ENCODE data around the gene ETF1.

GRCh38 chr5:138470322-138471051 is 72.5 kb downstream of the ETF1 start:
- TF ChIP-seq CTCF (IDR thresholded peaks at IDR 0.05) (no peak), EZH2 (IDR thresholded peaks at IDR 0.05; ENCODE audit: borderline replicate concordance, insufficient read depth, low read depth, low read length, poor library complexity, severe bottlenecking) (no peak)

Data from B cell (primary cell).